ENCODE data around the gene C2orf80.

Gene C2orf80

DNA sequence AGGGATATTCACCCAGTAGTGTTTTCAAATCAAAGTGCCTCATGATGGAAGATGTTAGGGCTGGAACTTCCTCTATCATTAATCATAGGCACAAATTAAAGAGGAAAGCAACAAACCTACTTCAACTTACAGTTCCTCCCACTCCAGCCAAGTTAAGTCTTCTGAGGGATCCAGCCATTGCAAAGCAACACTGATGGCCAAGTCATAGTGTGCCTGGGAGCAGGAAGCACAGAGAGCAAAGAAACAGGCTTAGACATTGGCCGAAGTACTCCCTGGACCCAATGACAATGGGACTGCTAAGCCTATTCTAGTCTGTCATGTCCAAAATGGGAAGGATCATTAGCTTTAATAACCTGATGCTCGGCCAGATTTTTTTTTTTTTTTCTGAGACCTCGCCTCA is 7.0 kb downstream of the C2orf80 start:
- TF ChIP-seq, protein P1, sequence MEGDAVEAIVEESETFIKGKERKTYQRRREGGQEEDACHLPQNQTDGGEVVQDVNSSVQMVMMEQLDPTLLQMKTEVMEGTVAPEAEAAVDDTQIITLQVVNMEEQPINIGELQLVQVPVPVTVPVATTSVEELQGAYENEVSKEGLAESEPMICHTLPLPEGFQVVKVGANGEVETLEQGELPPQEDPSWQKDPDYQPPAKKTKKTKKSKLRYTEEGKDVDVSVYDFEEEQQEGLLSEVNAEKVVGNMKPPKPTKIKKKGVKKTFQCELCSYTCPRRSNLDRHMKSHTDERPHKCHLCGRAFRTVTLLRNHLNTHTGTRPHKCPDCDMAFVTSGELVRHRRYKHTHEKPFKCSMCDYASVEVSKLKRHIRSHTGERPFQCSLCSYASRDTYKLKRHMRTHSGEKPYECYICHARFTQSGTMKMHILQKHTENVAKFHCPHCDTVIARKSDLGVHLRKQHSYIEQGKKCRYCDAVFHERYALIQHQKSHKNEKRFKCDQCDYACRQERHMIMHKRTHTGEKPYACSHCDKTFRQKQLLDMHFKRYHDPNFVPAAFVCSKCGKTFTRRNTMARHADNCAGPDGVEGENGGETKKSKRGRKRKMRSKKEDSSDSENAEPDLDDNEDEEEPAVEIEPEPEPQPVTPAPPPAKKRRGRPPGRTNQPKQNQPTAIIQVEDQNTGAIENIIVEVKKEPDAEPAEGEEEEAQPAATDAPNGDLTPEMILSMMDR (IDR thresholded peaks at IDR 0.05; ENCODE audit: low read length, missing control alignments): no peak
- DNase-seq (ENCODE audit: low read depth): no peak
- H3K4me3 ChIP-seq (replicated peaks; ENCODE audit: low read depth, low read length): no peak overlapping the region

DNA sequence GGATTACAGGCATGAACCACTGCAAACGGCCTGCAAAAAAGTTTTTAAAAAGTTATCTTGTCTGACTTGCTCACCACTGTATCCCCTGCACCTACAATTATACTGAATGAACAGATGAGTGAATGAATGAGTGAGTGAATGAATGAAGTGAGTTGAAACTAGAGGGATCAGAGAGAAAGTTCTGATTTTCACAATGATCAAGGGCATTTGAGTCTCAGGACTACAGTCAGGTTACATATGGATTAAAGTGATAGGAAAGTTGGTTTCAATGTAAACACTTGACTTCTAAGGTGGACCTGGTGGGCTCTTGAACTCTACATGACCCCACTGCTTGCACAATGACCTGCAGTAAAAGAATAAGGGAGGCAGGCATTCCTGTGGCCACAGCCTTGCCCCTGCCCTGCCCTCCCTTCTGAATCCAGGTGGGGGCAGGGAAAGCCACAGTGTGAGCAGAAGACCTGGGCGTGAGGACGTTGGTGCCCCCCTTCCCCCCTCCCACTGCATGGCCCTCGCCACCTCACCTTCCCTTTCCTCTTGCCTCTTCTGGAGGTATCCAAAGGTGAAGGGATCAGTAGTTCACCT is 10.7 kb downstream of the C2orf80 start:
- H3K4me3 ChIP-seq (replicated peaks; ENCODE audit: low read depth, low read length): no peak overlapping the region
- TF ChIP-seq, protein P1 (IDR thresholded peaks at IDR 0.05; ENCODE audit: low read length, missing control alignments): no peak
- no peak for DNase-seq (ENCODE audit: low read depth)

DNA sequence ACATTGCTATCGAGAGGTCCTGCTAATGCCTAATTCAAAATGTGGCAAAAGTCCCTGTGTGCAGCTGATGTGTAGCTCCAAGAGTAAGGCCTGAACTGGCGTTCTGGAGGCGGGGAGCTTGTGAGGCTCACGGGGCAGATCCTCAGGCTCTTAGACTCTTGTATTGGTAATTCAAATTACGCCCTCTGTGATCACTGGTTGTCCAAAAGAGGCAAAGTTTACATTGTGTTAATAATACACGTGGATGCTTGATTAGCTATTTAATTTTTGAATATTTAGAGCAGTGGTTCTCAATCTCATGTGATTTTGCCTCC is 14.0 kb downstream of the C2orf80 start:
- TF ChIP-seq, protein P1 (IDR thresholded peaks at IDR 0.05; ENCODE audit: low read length, missing control alignments): no peak
- DNase-seq (ENCODE audit: low read depth): no peak
- H3K4me3 ChIP-seq (replicated peaks; ENCODE audit: low read depth, low read length): no peak overlapping the region

DNA sequence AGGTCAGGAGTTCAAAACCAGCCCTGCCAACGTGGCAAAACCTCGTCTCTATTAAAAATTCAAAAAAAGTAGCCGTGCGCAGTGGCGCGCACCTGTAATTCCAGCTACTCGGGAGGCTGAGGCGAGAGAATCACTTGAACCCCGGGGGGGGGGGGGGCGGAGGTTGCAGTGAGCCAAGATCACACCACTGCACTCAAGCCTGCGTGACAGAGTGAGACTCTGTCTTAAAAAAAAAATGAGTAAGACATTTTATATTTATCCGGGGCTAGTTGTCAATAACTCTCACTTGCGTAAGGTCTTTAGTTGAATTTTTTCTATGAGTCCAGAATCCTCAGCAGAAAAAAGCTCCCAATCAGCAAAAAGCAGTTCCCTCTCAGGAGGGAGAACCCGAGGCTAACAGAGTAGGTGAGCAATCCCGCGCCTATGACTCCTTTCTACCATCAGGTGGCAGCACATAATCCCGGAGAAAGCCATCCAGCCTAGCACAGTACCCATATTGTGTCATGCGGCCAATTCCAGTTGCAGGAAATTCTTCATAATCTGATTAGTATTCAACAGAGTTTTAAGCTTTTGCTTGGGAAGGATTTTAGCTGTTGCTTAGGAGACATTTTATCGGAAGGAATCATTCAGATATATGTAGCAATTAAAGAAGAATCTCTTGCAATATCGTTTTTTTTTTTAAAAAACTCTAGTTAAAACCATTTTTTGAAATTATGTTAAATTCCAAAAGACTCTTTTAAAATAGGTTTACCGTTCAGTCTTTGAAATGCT is 14.6 kb downstream of the C2orf80 start:
- TF ChIP-seq, protein P1 (IDR thresholded peaks at IDR 0.05; ENCODE audit: low read length, missing control alignments): peak; percentile 99
- H3K4me3 ChIP-seq (replicated peaks; ENCODE audit: low read depth, low read length): no peak overlapping the region
- DNase-seq (ENCODE audit: low read depth): peak; percentile 87

DNA sequence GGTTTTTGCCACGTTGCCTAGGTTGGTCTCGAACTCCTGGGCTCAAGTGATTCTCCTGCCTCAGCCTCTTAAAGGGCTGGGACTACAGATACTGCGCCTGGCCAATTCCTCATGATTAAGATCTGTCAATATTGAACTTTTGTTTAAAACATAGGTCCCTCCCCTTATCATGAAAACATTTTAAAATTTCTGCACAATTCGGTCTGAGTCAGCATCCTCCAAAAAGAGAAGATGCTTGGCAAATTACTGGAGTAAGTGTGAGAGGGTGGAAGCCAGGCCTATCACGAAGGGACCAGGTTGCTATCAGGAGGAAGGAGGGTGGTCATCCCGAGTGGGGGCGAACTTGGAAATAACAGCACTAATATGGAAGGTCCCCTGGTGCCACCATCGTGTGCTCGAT is 15.7 kb downstream of the C2orf80 start:
- H3K4me3 ChIP-seq (replicated peaks; ENCODE audit: low read depth, low read length): no peak overlapping the region
- DNase-seq (ENCODE audit: low read depth): no peak
- TF ChIP-seq, protein P1 (IDR thresholded peaks at IDR 0.05; ENCODE audit: low read length, missing control alignments): no peak

DNA sequence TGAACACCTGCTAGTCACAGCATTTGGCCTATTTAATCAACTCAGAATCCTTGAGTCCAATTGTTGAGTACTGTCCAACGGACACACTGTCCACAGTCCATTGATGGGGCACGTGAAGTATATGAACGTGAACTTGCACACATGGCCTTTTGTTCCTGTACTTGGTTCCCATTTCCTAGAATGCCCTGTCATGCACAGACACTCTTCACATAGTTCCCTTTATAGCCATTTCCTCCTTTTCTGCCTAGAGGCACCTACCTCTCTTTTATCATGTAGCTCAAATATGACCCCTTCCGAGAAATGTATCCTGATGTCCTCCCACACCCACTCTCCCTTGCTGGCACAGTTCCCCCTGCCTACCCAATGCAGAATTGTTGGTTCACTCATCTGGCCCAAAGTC is 17.7 kb downstream of the C2orf80 start:
- TF ChIP-seq, protein P1 (IDR thresholded peaks at IDR 0.05; ENCODE audit: low read length, missing control alignments): no peak
- no peak overlapping the region for H3K4me3 ChIP-seq (replicated peaks; ENCODE audit: low read depth, low read length)
- DNase-seq (ENCODE audit: low read depth): no peak
